Neuronal stem cell (in vitro differentiated cells): ENCODE results near the gene C17orf113.

Experiments used
- DNase-seq: peaks from one replicate; pipeline ENCODE4 v3.0.0-alpha.2; 2013; ENCODE audit warnings: low spot score
- H2AFZ ChIP-seq: one replicate; pipeline ENCODE4 v1.6.1; 2013; ENCODE audit warnings: mild to moderate bottlenecking, low read length, inconsistent platforms
- H2AK5ac ChIP-seq: 2 replicates; pipeline ENCODE4 v1.6.1; 2013; ENCODE audit warnings: low read depth, mild to moderate bottlenecking, inconsistent platforms, low read length, moderate library complexity, mixed read lengths
- H2BK120ac ChIP-seq: 2 replicates; pipeline ENCODE4 v1.6.1; 2013; ENCODE audit warnings: low read depth, mild to moderate bottlenecking, inconsistent platforms, low read length, moderate library complexity, mixed read lengths
- H2BK12ac ChIP-seq: one replicate; pipeline ENCODE4 v1.6.1; 2013; ENCODE audit warnings: low read length, inconsistent platforms
- H2BK15ac ChIP-seq: 2 replicates; pipeline ENCODE4 v1.6.1; 2013; ENCODE audit warnings: mild to moderate bottlenecking, low read length, inconsistent platforms, mixed read lengths
- H2BK5ac ChIP-seq: one replicate; pipeline ENCODE4 v1.6.1; 2013; ENCODE audit warnings: inconsistent platforms, mild to moderate bottlenecking, low read length, moderate library complexity
- H3K14ac ChIP-seq: one replicate; pipeline ENCODE4 v1.6.1; 2013; ENCODE audit warnings: low read length, inconsistent platforms
- H3K18ac ChIP-seq: 2 replicates; pipeline ENCODE4 v1.6.1; 2013; ENCODE audit warnings: low read length, inconsistent platforms
- H3K23ac ChIP-seq: 2 replicates; pipeline ENCODE4 v1.6.1; 2013; ENCODE audit warnings: low read depth, mild to moderate bottlenecking, mixed read lengths, low read length, inconsistent platforms; ENCODE audit not compliant: poor library complexity
- H3K27ac ChIP-seq: replicated peaks from 3 replicates; pipeline ENCODE4 v1.5.1; 2013; ENCODE audit warnings: low read length, inconsistent platforms
- H3K27me3 ChIP-seq, 3 experiments: 2 replicates each; pipeline ENCODE4 v1.6.1; 2013; ENCODE audit warnings: low read length in 3 of 3, mild to moderate bottlenecking in 2 of 3, inconsistent platforms in 1 of 3, low read depth in 1 of 3, mixed read lengths in 1 of 3, moderate library complexity in 1 of 3; ENCODE audit not compliant: control insufficient read depth in 3 of 3, insufficient read depth in 3 of 3
- H3K36me3 ChIP-seq, 2 donors: replicated peaks in 1 of 2; 2 replicates each; pipeline ENCODE4 v1.6.1; 2013; ENCODE audit warnings: low read length in 2 of 2; ENCODE audit not compliant: control insufficient read depth in 2 of 2, insufficient read depth in 2 of 2
- H3K4ac ChIP-seq: 2 replicates; pipeline ENCODE4 v1.6.1; 2013; ENCODE audit warnings: inconsistent platforms, mild to moderate bottlenecking, low read length, moderate library complexity
- H3K4me1 ChIP-seq, 2 donors: 1 replicate in 1 of 2; 2 replicates in 1 of 2; pipeline ENCODE4 v1.6.1; 2013; ENCODE audit warnings: low read length in 2 of 2, low read depth in 1 of 2; ENCODE audit not compliant: control insufficient read depth in 2 of 2, insufficient read depth in 1 of 2
- H3K4me2 ChIP-seq: one replicate; pipeline ENCODE4 v1.6.1; 2013; ENCODE audit warnings: mild to moderate bottlenecking, low read length, inconsistent platforms; ENCODE audit not compliant: insufficient read depth, poor library complexity, severe bottlenecking
- H3K4me3 ChIP-seq, 2 donors: 2 replicates each; pipeline ENCODE4 v1.5.1; 2013; ENCODE audit warnings: low read length in 2 of 2, mild to moderate bottlenecking in 2 of 2, inconsistent platforms in 1 of 2, moderate library complexity in 1 of 2
- H3K79me1 ChIP-seq: one replicate; pipeline ENCODE4 v1.6.1; 2013; ENCODE audit warnings: low read depth, mild to moderate bottlenecking, inconsistent platforms, low read length, moderate library complexity
- H3K9ac ChIP-seq: one replicate; pipeline ENCODE4 v1.6.1; 2013; ENCODE audit warnings: mild to moderate bottlenecking, low read depth, low read length, inconsistent platforms; ENCODE audit not compliant: poor library complexity
- H3K9me3 ChIP-seq, 2 donors: replicated peaks in 1 of 2; 2 replicates each; pipeline versions ENCODE3 to v1.6.1; 2013; ENCODE audit warnings: low read length in 2 of 2, mild to moderate bottlenecking in 2 of 2, inconsistent platforms in 1 of 2, low read depth in 1 of 2, mixed read lengths in 1 of 2, moderate library complexity in 1 of 2; ENCODE audit not compliant: control insufficient read depth in 2 of 2, insufficient read depth in 1 of 2
- H4K8ac ChIP-seq: one replicate; pipeline ENCODE4 v1.6.1; 2013; ENCODE audit warnings: low read depth, mild to moderate bottlenecking, inconsistent platforms, low read length, moderate library complexity
- H4K91ac ChIP-seq: one replicate; pipeline ENCODE4 v1.6.1; 2013; ENCODE audit warnings: low read length, low read depth, mild to moderate bottlenecking, inconsistent platforms; ENCODE audit not compliant: poor library complexity
- WGBS, 2 donors: extraction: QIAGEN DNeasy Blood & Tissue Kit; methylation state at CpG; one replicate each; pipeline ENCODE4 v1.1.7; 2013; ENCODE audit warnings: missing lambda C conversion rate in 2 of 2, mixed read lengths in 1 of 2; ENCODE audit not compliant: insufficient read length in 2 of 2, insufficient replicate concordance in 1 of 2; ENCODE audit errors: extremely low coverage in 2 of 2; 5-methylcytosine and 5-hydroxymethylcytosine counted together

The C17orf113 gene

GRCh38 chr17:42058063-42058462, 7.7 kb upstream of the C17orf113 start:
- H4K8ac ChIP-seq, result no peak overlapping the region
- H3K4me3 ChIP-seq, result no peak overlapping the region
- peak overlapping the region; percentile 53 for H2BK5ac ChIP-seq
- H3K27ac ChIP-seq, result no peak overlapping the region
- peaks cover 2% of the 10 kb centered on the region for H3K79me1 ChIP-seq
- H3K4me2 ChIP-seq, result no peak overlapping the region
- no peak overlapping the region for H3K4ac ChIP-seq
- H3K18ac ChIP-seq, result peak overlapping the region; percentile 71
- H3K36me3 ChIP-seq, result no peaks in the 10 kb centered on the region
- no peak overlapping the region for H4K91ac ChIP-seq
- H3K14ac ChIP-seq, result no peak overlapping the region
- H2BK120ac ChIP-seq, result no peak overlapping the region
- peaks cover 0 to 12% of the 10 kb centered on the region in 2 donors for H3K9me3 ChIP-seq
- H2BK12ac ChIP-seq, result no peak overlapping the region
- no peak overlapping the region for H2AFZ ChIP-seq
- WGBS, 2 donors, result no CpG with 5 or more reads among the region's 7 CpGs
- H3K23ac ChIP-seq, result peak overlapping the region; percentile 55
- peak overlapping the region; percentile 63 for H2AK5ac ChIP-seq
- peaks cover 0 to 23% (median 11%) of the 10 kb centered on the region in 3 experiments for H3K27me3 ChIP-seq
- no peak overlapping the region for H3K9ac ChIP-seq
- H3K4me1 ChIP-seq, result peaks cover 5 to 16% of the 10 kb centered on the region in 2 donors
- no peak overlapping the region for H2BK15ac ChIP-seq
- no peak for DNase-seq

- Histone ChIP-seq H3K4me3 (no peak overlapping the region), H2BK5ac (no peak overlapping the region), H2BK12ac (no peak overlapping the region), H3K4me2 (no peak overlapping the region), H3K4me1 (peaks cover 7 to 16% of the 10 kb centered on the region in 2 donors), H4K8ac (no peak overlapping the region), H3K27me3 (peaks cover 0 to 29% (median 18%) of the 10 kb centered on the region in 3 experiments), H3K9ac (no peak overlapping the region), H3K14ac (no peak overlapping the region), H2BK120ac (no peak overlapping the region), H4K91ac (no peak overlapping the region), H2AFZ (no peak overlapping the region), H3K79me1 (peaks cover 2% of the 10 kb centered on the region), H2BK15ac (no peak overlapping the region), H3K36me3 (no peaks in the 10 kb centered on the region), H3K23ac (no peak overlapping the region), H3K4ac (no peak overlapping the region), H3K18ac (no peak overlapping the region), H3K27ac (no peak overlapping the region), H2AK5ac (no peak overlapping the region), H3K9me3 (peaks cover 0 to 12% of the 10 kb centered on the region in 2 donors)
- WGBS, 2 donors, result no CpG with 5 or more reads among the region's 3 CpGs
- DNase-seq, result no peak
Measured at GRCh38 chr17:42056635-42057034, 6.2 kb upstream of the C17orf113 start.

GRCh38 chr17:42055496-42055895, 5.1 kb upstream of the C17orf113 start:
- H2BK12ac ChIP-seq, result no peak overlapping the region
- no peak overlapping the region for H3K4me2 ChIP-seq
- WGBS, 2 donors, result no CpG with 5 or more reads among the region's 6 CpGs
- H3K18ac ChIP-seq, result no peak overlapping the region
- no peak overlapping the region for H4K91ac ChIP-seq
- H3K36me3 ChIP-seq, result no peaks in the 10 kb centered on the region
- H3K14ac ChIP-seq, result no peak overlapping the region
- H3K23ac ChIP-seq, result no peak overlapping the region
- H3K4me1 ChIP-seq, result peaks cover 12 to 16% of the 10 kb centered on the region in 2 donors
- no peak overlapping the region for H3K4ac ChIP-seq
- H2BK15ac ChIP-seq, result no peak overlapping the region
- no peak overlapping the region for H2AFZ ChIP-seq
- no peak overlapping the region for H3K27ac ChIP-seq
- peaks cover 0 to 36% (median 27%) of the 10 kb centered on the region in 3 experiments for H3K27me3 ChIP-seq
- H2AK5ac ChIP-seq, result no peak overlapping the region
- DNase-seq, result no peak
- H3K9ac ChIP-seq, result no peak overlapping the region
- no peak overlapping the region for H3K4me3 ChIP-seq
- H4K8ac ChIP-seq, result no peak overlapping the region
- H3K79me1 ChIP-seq, result peaks cover 2% of the 10 kb centered on the region
- no peak overlapping the region for H2BK5ac ChIP-seq
- no peak overlapping the region for H2BK120ac ChIP-seq
- H3K9me3 ChIP-seq, result peaks cover 0 to 12% of the 10 kb centered on the region in 2 donors

GRCh38 chr17:42055027-42055426, 4.6 kb upstream of the C17orf113 start:
- H3K14ac ChIP-seq, result no peak overlapping the region
- H3K4me1 ChIP-seq, result peaks cover 12 to 16% of the 10 kb centered on the region in 2 donors
- H3K4me2 ChIP-seq, result no peak overlapping the region
- no peak overlapping the region for H2BK15ac ChIP-seq
- no peak overlapping the region for H2AK5ac ChIP-seq
- no peak for DNase-seq
- no peak overlapping the region for H3K9ac ChIP-seq
- H3K27me3 ChIP-seq, result peaks cover 0 to 36% (median 27%) of the 10 kb centered on the region in 3 experiments
- no peak overlapping the region for H2BK120ac ChIP-seq
- H2BK5ac ChIP-seq, result no peak overlapping the region
- H3K36me3 ChIP-seq, result no peaks in the 10 kb centered on the region
- WGBS, 2 donors, result no CpG with 5 or more reads among the region's 3 CpGs
- no peak overlapping the region for H4K91ac ChIP-seq
- no peak overlapping the region for H2BK12ac ChIP-seq
- no peak overlapping the region for H2AFZ ChIP-seq
- H3K4me3 ChIP-seq, result no peak overlapping the region
- no peak overlapping the region for H3K18ac ChIP-seq
- peaks cover 2% of the 10 kb centered on the region for H3K79me1 ChIP-seq
- H3K4ac ChIP-seq, result no peak overlapping the region
- no peak overlapping the region for H4K8ac ChIP-seq
- H3K27ac ChIP-seq, result no peak overlapping the region
- peaks cover 0 to 12% of the 10 kb centered on the region in 2 donors for H3K9me3 ChIP-seq
- no peak overlapping the region for H3K23ac ChIP-seq
